Cardiac muscle cell (in vitro differentiated cells and primary cell): ENCODE data around the gene GPC5. TPM values are rescaled to one million over a fixed set of nuclear protein-coding genes. Genes with fewer than 3 reads are reported as not detected.

Experiments used
- DNase-seq, 2 donors: peaks; one replicate each; pipeline versions ENCODE4 v3.0.0 to v3.0.0-alpha.2; 2010 to 2017; ENCODE audit warnings: low read depth in 1 of 2, low spot score in 1 of 2
- H3K27ac ChIP-seq: fragments of 200-600 bp; sonication (generic); 2 replicates; pipeline ENCODE4 v1.5.1; 2016
- H3K27me3 ChIP-seq: fragments of 200-600 bp; sonication (generic); 2 replicates; pipeline ENCODE4 v1.6.0; 2016; ENCODE audit warnings: control low read depth
- H3K36me3 ChIP-seq: fragments of 200-600 bp; sonication (generic); 2 replicates; pipeline ENCODE4 v1.5.1; 2016; ENCODE audit warnings: control low read depth
- H3K4me1 ChIP-seq: fragments of 200-600 bp; sonication (generic); 2 replicates; pipeline ENCODE4 v1.8.1; 2017; ENCODE audit warnings: low read depth, mild to moderate bottlenecking, mixed run types
- H3K4me3 ChIP-seq: fragments of 200-600 bp; sonication (generic); 2 replicates; pipeline ENCODE4 v1.5.1; 2016; ENCODE audit warnings: mild to moderate bottlenecking
- H3K9me3 ChIP-seq: fragments of 200-600 bp; sonication (generic); 2 replicates; pipeline ENCODE4 v1.5.1; 2017; ENCODE audit warnings: low read depth, mild to moderate bottlenecking, control low read depth
- CTCF ChIP-seq: IDR thresholded peaks from 2 replicates; pipeline ENCODE4 v1.5.1; 2012; ENCODE audit warnings: low read depth, mild to moderate bottlenecking, low read length
- polyA plus RNA-seq: library from polyadenylated mRNA; unstranded; fragments of >200 nt; fragmentation: Nextera tagmentation; extraction: Ambion mirVana; gene quantifications from 2 replicates; pipeline ENCODE4 v1.2.1, GENCODE V29; 2016
- total RNA-seq: library from RNA; depleted of rRNA; stranded (reverse); fragments of >200 nt; gene quantifications from 2 replicates; pipeline ENCODE4 v1.2.3, GENCODE V29; 2016

GPC5 gene
- total and polyA plus RNA-seq, 2 experiments from 2014 or later: 0.97 to 3.3 TPM

GRCh38 chr13:91372911-91373310, 25.5 kb upstream of the GPC5 start:
- H3K27ac ChIP-seq: no peak overlapping the region
- H3K36me3 ChIP-seq: no peaks in the 10 kb centered on the region
- no peaks in the 10 kb centered on the region for H3K27me3 ChIP-seq
- no peaks in the 10 kb centered on the region for H3K9me3 ChIP-seq
- H3K4me3 ChIP-seq: no peak overlapping the region
- DNase-seq: no peak
- peaks cover 3% of the 10 kb centered on the region for H3K4me1 ChIP-seq
- no peak for TF ChIP-seq CTCF

DNA sequence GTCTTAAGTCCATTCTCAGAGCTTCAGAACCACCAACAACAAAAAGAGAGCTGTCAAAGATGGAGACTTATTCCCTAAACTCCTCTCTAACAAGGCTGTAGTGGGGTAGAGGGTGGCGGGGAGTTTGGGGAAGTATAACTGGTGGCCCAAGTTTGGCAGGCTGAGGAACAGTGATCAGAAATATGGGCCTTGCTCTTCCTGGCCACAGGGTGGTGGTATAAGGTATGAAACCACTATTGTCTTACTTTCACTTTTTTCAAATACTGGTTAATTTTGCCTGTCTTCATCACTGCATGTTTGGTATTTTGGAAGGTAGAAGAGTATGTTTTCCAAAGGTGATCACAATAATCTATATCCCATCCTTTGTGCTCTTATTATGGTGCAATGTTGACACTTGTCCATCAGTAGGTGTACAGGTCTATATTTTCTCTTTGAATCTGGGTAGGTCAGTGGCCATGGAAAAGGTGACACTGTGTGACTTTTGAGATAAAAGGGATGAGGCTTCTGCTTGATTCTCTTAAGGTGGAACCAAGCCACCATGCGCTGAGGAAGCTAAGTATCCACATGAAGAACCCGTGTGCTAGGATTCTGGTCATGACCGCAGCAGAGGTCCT, 23.2 kb upstream of the GPC5 start:
- DNase-seq: peak in 1 of 2 donors; percentile 35
- H3K4me3 ChIP-seq: no peak overlapping the region
- H3K4me1 ChIP-seq: no peaks in the 10 kb centered on the region
- no peaks in the 10 kb centered on the region for H3K9me3 ChIP-seq
- no peaks in the 10 kb centered on the region for H3K36me3 ChIP-seq
- TF ChIP-seq CTCF: peak; percentile 62
- H3K27me3 ChIP-seq: no peaks in the 10 kb centered on the region
- no peak overlapping the region for H3K27ac ChIP-seq

DNA sequence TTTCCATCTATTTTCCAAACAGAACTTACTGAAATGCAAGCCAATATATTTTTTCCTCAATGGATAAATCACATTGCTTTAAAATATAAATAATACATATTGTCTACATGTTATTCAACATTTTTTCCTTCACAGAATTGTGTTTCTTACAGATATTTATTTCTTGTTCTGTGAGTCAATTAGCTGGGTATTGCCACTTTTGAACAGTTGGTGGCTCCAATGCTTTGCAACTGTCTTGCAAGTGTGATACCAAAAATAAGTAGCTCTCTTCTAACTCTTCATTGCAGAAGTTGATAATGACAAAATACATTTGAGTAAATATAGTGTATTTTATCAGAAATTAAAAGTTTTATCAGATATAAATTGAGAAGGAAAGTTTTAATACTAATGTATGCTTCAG, 17.1 kb upstream of the GPC5 start:
- Histone ChIP-seq H3K27ac (no peak overlapping the region), H3K36me3 (no peaks in the 10 kb centered on the region), H3K4me3 (no peak overlapping the region), H3K4me1 (no peaks in the 10 kb centered on the region), H3K9me3 (no peaks in the 10 kb centered on the region), H3K27me3 (no peaks in the 10 kb centered on the region)
- DNase-seq: peak; percentile 36 to 40
- peak; percentile 45 for TF ChIP-seq CTCF

DNA sequence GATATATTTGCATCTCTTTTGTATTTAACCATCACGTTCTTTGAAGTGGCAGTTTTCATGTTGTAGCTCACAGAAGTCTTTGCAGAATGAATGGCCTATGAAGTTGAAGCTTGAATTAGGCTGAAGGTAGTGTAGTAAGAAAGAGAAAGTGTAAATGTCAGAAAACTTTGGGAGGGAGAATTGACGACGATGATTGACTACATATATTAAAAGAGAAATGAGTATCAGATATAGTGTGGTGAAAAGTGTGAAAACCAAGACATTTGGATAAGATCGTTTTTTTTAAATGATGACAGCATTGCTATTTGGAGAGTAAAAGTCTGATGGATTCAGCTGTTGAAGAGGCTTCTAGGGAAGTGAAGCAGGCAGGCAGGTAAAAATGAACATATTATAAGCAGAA, 14.6 kb upstream of the GPC5 start:
- no peaks in the 10 kb centered on the region for H3K27me3 ChIP-seq
- H3K4me1 ChIP-seq: no peaks in the 10 kb centered on the region
- DNase-seq: no peak
- no peak overlapping the region for H3K27ac ChIP-seq
- no peak for TF ChIP-seq CTCF
- no peaks in the 10 kb centered on the region for H3K36me3 ChIP-seq
- H3K9me3 ChIP-seq: no peaks in the 10 kb centered on the region
- H3K4me3 ChIP-seq: no peak overlapping the region

- H3K27me3 ChIP-seq: no peaks in the 10 kb centered on the region
- H3K4me3 ChIP-seq: no peak overlapping the region
- no peak overlapping the region for H3K27ac ChIP-seq
- DNase-seq: no peak
- no peaks in the 10 kb centered on the region for H3K36me3 ChIP-seq
- no peaks in the 10 kb centered on the region for H3K4me1 ChIP-seq
- no peaks in the 10 kb centered on the region for H3K9me3 ChIP-seq
- no peak for TF ChIP-seq CTCF
Observed at GRCh38 chr13:91384896-91385295, 13.5 kb upstream of the GPC5 start.
